HEK293 (cell line): Measurements from ENCODE around the gene TM7SF2.

ENCODE experiments used
- CTCF ChIP-seq: fragments of 450-650 bp; formaldehyde crosslinking; IDR thresholded peaks from 2 replicates; pipeline ENCODE4 v1.5.1; 2016; ENCODE audit warnings: missing biosample characterization, missing genetic modification characterization
- TCF7L2 ChIP-seq: IDR thresholded peaks from 2 replicates; pipeline ENCODE4 v1.6.1; 2011; ENCODE audit warnings: low read depth, mild to moderate bottlenecking, inconsistent platforms, low read length, moderate library complexity, borderline replicate concordance
- ZNF138 ChIP-seq: fragments of 450-650 bp; formaldehyde crosslinking; IDR thresholded peaks from 2 replicates; pipeline ENCODE4 v1.5.1; 2016; ENCODE audit warnings: missing biosample characterization, missing genetic modification characterization, borderline replicate concordance
- ZNF280D ChIP-seq: fragments of 450-650 bp; formaldehyde crosslinking; IDR thresholded peaks from 2 replicates; pipeline ENCODE4 v1.5.1; 2016; ENCODE audit warnings: missing biosample characterization, missing genetic modification characterization
- ZNF610 ChIP-seq: fragments of 450-650 bp; formaldehyde crosslinking; IDR thresholded peaks from 2 replicates; pipeline ENCODE4 v1.5.1; 2016; ENCODE audit warnings: missing biosample characterization, missing genetic modification characterization, borderline replicate concordance
- ZNF624 ChIP-seq: fragments of 450-650 bp; formaldehyde crosslinking; IDR thresholded peaks from 2 replicates; pipeline ENCODE4 v1.5.1; 2017; ENCODE audit warnings: missing biosample characterization, missing genetic modification characterization

GRCh38 chr11:65069217-65069616, 42.5 kb upstream of the TM7SF2 start:
- TF ChIP-seq ZNF610 (tag by site-specific recombination) (no peak), ZNF280D (tag by site-specific recombination) (no peak), CTCF (no peak), ZNF138 (tag by site-specific recombination) (no peak), TCF7L2 (no peak), ZNF624 (tag by site-specific recombination) (no peak)
